H9 (cell line): ENCODE results near the gene RRAGD. TPM values are rescaled to one million over a fixed set of nuclear protein-coding genes. Genes with fewer than 3 reads are reported as not detected.

ENCODE experiments used
- DNase-seq: peaks from one replicate; pipeline ENCODE4 v3.0.0-alpha.2; 2017
- H2AFZ ChIP-seq: one replicate; pipeline ENCODE4 v1.6.1; 2013; ENCODE audit warnings: mild to moderate bottlenecking, low read length, control low read depth, moderate library complexity
- H2AK5ac ChIP-seq: 2 replicates; pipeline ENCODE4 v1.6.1; 2013; ENCODE audit warnings: low read length, control low read depth, mixed read lengths; ENCODE audit not compliant: insufficient read length
- H2BK120ac ChIP-seq: one replicate; pipeline ENCODE4 v1.6.1; 2013; ENCODE audit warnings: low read depth, mild to moderate bottlenecking, low read length, control low read depth, inconsistent platforms; ENCODE audit not compliant: poor library complexity, severe bottlenecking
- H2BK12ac ChIP-seq: 2 replicates; pipeline ENCODE4 v1.6.1; 2013; ENCODE audit warnings: low read length, control low read depth, mixed read lengths, low read depth; ENCODE audit not compliant: insufficient read length
- H2BK15ac ChIP-seq: 2 replicates; pipeline ENCODE4 v1.6.1; 2013; ENCODE audit warnings: low read depth, low read length, control low read depth
- H2BK20ac ChIP-seq: one replicate; pipeline ENCODE4 v1.6.1; 2013; ENCODE audit warnings: low read depth, mild to moderate bottlenecking, low read length, control low read depth, inconsistent platforms; ENCODE audit not compliant: poor library complexity, severe bottlenecking
- H2BK5ac ChIP-seq: 2 replicates; pipeline ENCODE4 v1.6.1; 2013; ENCODE audit warnings: low read length, control low read depth, mixed read lengths; ENCODE audit not compliant: insufficient read length
- H3K14ac ChIP-seq: 2 replicates; pipeline ENCODE4 v1.6.1; 2013; ENCODE audit warnings: low read length, control low read depth; ENCODE audit not compliant: insufficient read depth
- H3K18ac ChIP-seq: 2 replicates; pipeline ENCODE4 v1.6.1; 2013; ENCODE audit warnings: low read depth, mild to moderate bottlenecking, mixed read lengths, low read length, control low read depth; ENCODE audit not compliant: insufficient read length
- H3K23ac ChIP-seq: 2 replicates; pipeline ENCODE4 v1.6.1; 2013; ENCODE audit warnings: low read length, control low read depth, mixed read lengths, low read depth; ENCODE audit not compliant: insufficient read length
- H3K23me2 ChIP-seq: 2 replicates; pipeline ENCODE4 v1.6.1; 2013; ENCODE audit warnings: low read depth, mild to moderate bottlenecking, mixed read lengths, low read length, control low read depth; ENCODE audit not compliant: insufficient read length, poor library complexity, severe bottlenecking
- H3K27ac ChIP-seq: 2 replicates; pipeline ENCODE4 v1.5.1; 2013; ENCODE audit warnings: low read length, control low read depth, mixed read lengths, low read depth; ENCODE audit not compliant: insufficient read length
- H3K27me3 ChIP-seq: 2 replicates; pipeline ENCODE4 v1.6.1; 2013; ENCODE audit warnings: low read length, control low read depth, inconsistent platforms; ENCODE audit not compliant: insufficient read depth
- H3K4ac ChIP-seq: 2 replicates; pipeline ENCODE4 v1.6.1; 2013; ENCODE audit warnings: low read depth, mild to moderate bottlenecking, control low read depth, inconsistent platforms, low read length, moderate library complexity
- H3K4me1 ChIP-seq: 2 replicates; pipeline ENCODE4 v1.6.1; 2013; ENCODE audit warnings: low read length, control low read depth, inconsistent platforms; ENCODE audit not compliant: insufficient read depth
- H3K4me2 ChIP-seq: 2 replicates; pipeline ENCODE4 v1.6.1; 2013; ENCODE audit warnings: low read length, control low read depth, mixed read lengths; ENCODE audit not compliant: insufficient read length, insufficient read depth
- H3K56ac ChIP-seq: 2 replicates; pipeline ENCODE4 v1.6.1; 2013; ENCODE audit warnings: low read depth, mild to moderate bottlenecking, mixed read lengths, low read length, control low read depth; ENCODE audit not compliant: insufficient read length
- H3K79me1 ChIP-seq: 2 replicates; pipeline ENCODE4 v1.6.1; 2013; ENCODE audit warnings: low read depth, mild to moderate bottlenecking, moderate library complexity, low read length, control low read depth, inconsistent platforms; ENCODE audit not compliant: insufficient read depth, poor library complexity, severe bottlenecking
- H3K79me2 ChIP-seq: 2 replicates; pipeline ENCODE4 v1.6.1; 2013; ENCODE audit warnings: low read length, control low read depth, inconsistent platforms; ENCODE audit not compliant: insufficient read depth
- H3K9ac ChIP-seq: 2 replicates; pipeline ENCODE4 v1.6.1; 2013; ENCODE audit warnings: low read length, control low read depth, mixed read lengths; ENCODE audit not compliant: insufficient read length; ENCODE audit errors: extremely low read depth
- H3K9me3 ChIP-seq: one replicate; pipeline ENCODE4 v1.6.1; 2013; ENCODE audit warnings: low read depth, low read length, inconsistent platforms; ENCODE audit not compliant: control insufficient read depth
- H3T11ph ChIP-seq: one replicate; pipeline ENCODE4 v1.6.1; 2013; ENCODE audit warnings: mild to moderate bottlenecking, low read length, control low read depth, inconsistent platforms
- H4K20me1 ChIP-seq: one replicate; pipeline ENCODE4 v1.6.1; 2013; ENCODE audit not compliant: control insufficient read depth, insufficient read length, insufficient read depth
- H4K5ac ChIP-seq: 2 replicates; pipeline ENCODE4 v1.6.1; 2013; ENCODE audit warnings: low read depth, mild to moderate bottlenecking, mixed read lengths, low read length, control low read depth; ENCODE audit not compliant: insufficient read length
- H4K8ac ChIP-seq: replicated peaks from 2 replicates; pipeline ENCODE4 v1.6.1; 2013; ENCODE audit warnings: low read length, control low read depth, mixed read lengths, low read depth; ENCODE audit not compliant: insufficient read length
- H4K91ac ChIP-seq: 2 replicates; pipeline ENCODE4 v1.6.1; 2013; ENCODE audit warnings: low read depth, mild to moderate bottlenecking, moderate library complexity, mixed read lengths, low read length, control low read depth; ENCODE audit not compliant: insufficient read length
- H3K27ac Mint-ChIP-seq, 3 experiments: 2 replicates in 2 of 3; 3 replicates in 1 of 3; pipeline ENCODE4 v1.8.0; 2020 to 2021; ENCODE audit warnings: mixed read lengths in 3 of 3, mild to moderate bottlenecking in 1 of 3, moderate library complexity in 1 of 3
- H3K27me3 Mint-ChIP-seq: 2 replicates; pipeline ENCODE4 v1.8.0; 2021; ENCODE audit warnings: low read depth, mild to moderate bottlenecking, moderate library complexity, mixed read lengths
- H3K36me3 Mint-ChIP-seq, 3 experiments: 2 replicates in 2 of 3; 3 replicates in 1 of 3; pipeline ENCODE4 v1.8.0; 2020 to 2021; ENCODE audit warnings: low read depth in 3 of 3, mixed read lengths in 3 of 3; ENCODE audit not compliant: insufficient read depth in 1 of 3
- H3K4me1 Mint-ChIP-seq, 2 experiments: 2 replicates each; pipeline ENCODE4 v1.8.0; 2020; ENCODE audit warnings: mixed read lengths in 2 of 2
- H3K4me3 Mint-ChIP-seq, 2 experiments: 2 replicates in 1 of 2; 3 replicates in 1 of 2; pipeline ENCODE4 v1.8.0; 2020 to 2021; ENCODE audit warnings: mild to moderate bottlenecking in 2 of 2, mixed read lengths in 2 of 2, moderate library complexity in 1 of 2
- H3K9me3 Mint-ChIP-seq, 2 experiments: 2 replicates in 1 of 2; 3 replicates in 1 of 2; pipeline ENCODE4 v1.8.0; 2020; ENCODE audit warnings: mild to moderate bottlenecking in 2 of 2, mixed read lengths in 2 of 2, moderate library complexity in 1 of 2
- CTCF ChIP-seq: fragments of 200-600 bp; sonication (generic); conservative IDR thresholded peaks from 3 replicates; pipeline ENCODE4 v1.8.0; 2021; ENCODE audit warnings: antibody characterized with exemption, mild to moderate bottlenecking
- WGBS: extraction: QIAGEN DNeasy Blood & Tissue Kit; methylation state at CpG from one replicate; pipeline ENCODE4 v1.1.7; 2013; ENCODE audit warnings: missing lambda C conversion rate, low lambda C conversion rate, mixed read lengths; ENCODE audit not compliant: insufficient read length; ENCODE audit errors: extremely low coverage; 5-methylcytosine and 5-hydroxymethylcytosine counted together
- total RNA-seq: library from RNA; stranded (reverse); gene quantifications from 2 replicates; pipeline ENCODE4 v1.2.1, GENCODE V29; 2021

The RRAGD gene
- total RNA-seq, 1 experiment from 2014 or later: 10.6 TPM

GRCh38 chr6:89413006-89413400 is 930 bp upstream of the RRAGD start:
- H3K27ac ChIP-seq: no peak overlapping the region
- no CpG with 5 or more reads among the region's 9 CpGs for WGBS
- no peak overlapping the region for H4K5ac ChIP-seq
- H3K56ac ChIP-seq: no peak overlapping the region
- H2BK20ac ChIP-seq: no peak overlapping the region
- no peaks in the 10 kb centered on the region for H3K36me3 Mint-ChIP-seq
- H4K20me1 ChIP-seq: no peaks in the 10 kb centered on the region
- H2AK5ac ChIP-seq: no peak overlapping the region
- no peaks in the 10 kb centered on the region; a peak in 1 of 5 replicates for H3K9me3 Mint-ChIP-seq
- H3K79me2 ChIP-seq: no peaks in the 10 kb centered on the region; the same call in 1 of the 2 replicates
- H3K9ac ChIP-seq: no peak overlapping the region
- no peak for DNase-seq
- peaks cover 55% of the 10 kb centered on the region for H3K27me3 Mint-ChIP-seq
- no peaks in the 10 kb centered on the region for H3K9me3 ChIP-seq
- H3K4me2 ChIP-seq: peak overlapping the region; percentile 97
- H2BK15ac ChIP-seq: no peak overlapping the region
- H3K18ac ChIP-seq: no peak overlapping the region
- no peak overlapping the region for H2BK5ac ChIP-seq
- peaks cover 3% of the 10 kb centered on the region; the same call in 1 of the 2 replicates for H3K4me1 ChIP-seq
- no peak overlapping the region for H2AFZ ChIP-seq
- no peak overlapping the region for H3T11ph ChIP-seq
- H3K27ac Mint-ChIP-seq: no peak overlapping the region
- H2BK120ac ChIP-seq: no peak overlapping the region
- no peak overlapping the region for H4K8ac ChIP-seq
- H3K23me2 ChIP-seq: peaks cover 23% of the 10 kb centered on the region
- peaks cover 29% of the 10 kb centered on the region in 2 experiments for H3K4me1 Mint-ChIP-seq
- H3K4ac ChIP-seq: no peak overlapping the region
- no peak overlapping the region for H3K23ac ChIP-seq
- TF ChIP-seq CTCF: no peak
- peak overlapping the region; percentile 78 to 91 for H3K4me3 Mint-ChIP-seq
- H2BK12ac ChIP-seq: no peak overlapping the region
- H3K79me1 ChIP-seq: no peaks in the 10 kb centered on the region
- no peak overlapping the region for H3K14ac ChIP-seq
- H4K91ac ChIP-seq: no peak overlapping the region
- peaks cover 5% of the 10 kb centered on the region; the same call in 1 of the 2 replicates for H3K27me3 ChIP-seq
